Ovary (tissue), 9 donors: ENCODE measurements around the gene ADAMTS12. TPM values are rescaled to one million over a fixed set of nuclear protein-coding genes. Genes with fewer than 3 reads are reported as not detected.
A peak's percentile ranks its signal among the peaks of the same experiment; 100 is the strongest.

Source experiments
- DNase-seq, 5 donors: peaks; one replicate each; pipeline ENCODE4 v3.0.0-alpha.2; 2019 to 2020
- H3K27ac ChIP-seq, 2 donors: fragments of 200-600 bp; one replicate each; pipeline versions ENCODE4 v1.5.1 to v1.8.0; 2019 to 2022
- H3K27me3 ChIP-seq: fragments of 200-600 bp; one replicate; pipeline ENCODE4 v1.8.0; 2022
- H3K36me3 ChIP-seq: fragments of 200-600 bp; sonication (generic); one replicate; pipeline ENCODE4 v1.5.1; 2019
- H3K4me1 ChIP-seq: one replicate; pipeline ENCODE4 v1.8.1; 2013; ENCODE audit warnings: mild to moderate bottlenecking, moderate library complexity; ENCODE audit not compliant: insufficient read depth
- H3K4me3 ChIP-seq: fragments of 200-600 bp; sonication (generic); one replicate; pipeline ENCODE4 v1.5.1; 2017
- H3K9me3 ChIP-seq, 2 donors: fragments of 200-600 bp in 1 of 2; sonication (generic) in 1 of 2; one replicate each; pipeline versions ENCODE4 v1.5.1 to v1.8.1; 2013 to 2019; ENCODE audit warnings: mild to moderate bottlenecking in 1 of 2, moderate library complexity in 1 of 2
- CTCF ChIP-seq, 3 donors: fragments of 450-650 bp in 2 of 3; fragments of 200-600 bp in 1 of 3; IDR thresholded peaks; one replicate each; pipeline versions ENCODE4 v1.5.1 to v1.8.0; 2016 to 2022; ENCODE audit warnings: antibody characterized with exemption in 3 of 3, mild to moderate bottlenecking in 1 of 3
- EP300 ChIP-seq: sonication (generic); formaldehyde crosslinking; IDR thresholded peaks from one replicate; pipeline ENCODE4 v1.6.1; 2017; ENCODE audit warnings: antibody characterized with exemption
- POLR2A ChIP-seq: fragments of 450-650 bp; IDR thresholded peaks from one replicate; pipeline ENCODE4 v1.6.1; 2017; ENCODE audit warnings: antibody characterized with exemption, mild to moderate bottlenecking, moderate library complexity
- WGBS, 3 donors: extraction: QIAGEN DNeasy Blood & Tissue Kit in 1 of 3; methylation state at CpG; one replicate each; pipeline versions ENCODE4 v1.1.5 to v1.1.7; 2013 to 2017; 5-methylcytosine and 5-hydroxymethylcytosine counted together
- intact Hi-C, 4 donors: fragments of 100-400 bp; cut with DNase I; formaldehyde crosslinking; loops; one replicate each; pipeline versions ENCODE4 v1.11.0 to v1.15.1; 2022 to 2023
- polyA plus RNA-seq, 2 donors: library from polyadenylated mRNA; stranded (reverse); fragments of 200-250 nt in 1 of 2; fragments of 350-450 nt in 1 of 2; fragmentation: Illumina TruSeq in 1 of 2; extraction: RNeasy Lipid Tissue Mini Kit (QIAGEN cat#74804) in 1 of 2; gene quantifications; one replicate each; pipeline ENCODE4 v1.2.3, GENCODE V29; 2013 to 2014
- total RNA-seq, 7 donors: library from RNA; depleted of rRNA in 2 of 7; stranded (reverse); fragments of >200 nt in 2 of 7; fragmentation: NEBNext Ultra II Directional in 3 of 7; extraction: Animal tissue kit (Norgen Biotek cat#: 25700) in 3 of 7; gene quantifications; one replicate each; pipeline versions ENCODE4 v1.1.0 to v1.2.4, GENCODE V29; 2016 to 2023
- donor health status: DM: no; HTN: no; CAD: no; lungs with moderate emphysema.
- donor health status: DM: no; HTN: no; CAD: no.
- donor health status: Bipolar disorder and iron deficiency.
- donor health status: DM: yes; HTN: yes; CAD: no.
- donor health status: DM: no; HTN: no; CAD: no.
- donor health status: DM: yes; HTN: yes; CAD: no.

Gene ADAMTS12
- total and polyA plus RNA-seq, 9 donors, result 2.9 to 9.8 (median 5.5) TPM

GRCh38 chr5:33563530-33563929 is 328.3 kb downstream of the ADAMTS12 start:
- intact Hi-C loops, result no loop called here
- H3K9me3 ChIP-seq, result no peaks in the 10 kb centered on the region
- H3K36me3 ChIP-seq, result no peaks in the 10 kb centered on the region
- 44 to 82% (median 78%) methylated on average over 2 of the region's 2 CpGs for WGBS, 3 donors
- no peaks in the 10 kb centered on the region for H3K27me3 ChIP-seq
- no peak for TF ChIP-seq EP300
- TF ChIP-seq CTCF (IDR thresholded peaks at IDR 0.05), result no peak
- no peak for TF ChIP-seq POLR2A
- H3K27ac ChIP-seq, result no peak overlapping the region
- no peak for DNase-seq
- H3K4me1 ChIP-seq, result peaks cover 5% of the 10 kb centered on the region
- H3K4me3 ChIP-seq, result no peak overlapping the region

- intact Hi-C loops, result no loop called here
- no peak for TF ChIP-seq POLR2A
- no peak for TF ChIP-seq EP300
- TF ChIP-seq CTCF (IDR thresholded peaks at IDR 0.05), result no peak
- H3K36me3 ChIP-seq, result no peaks in the 10 kb centered on the region
- no peaks in the 10 kb centered on the region for H3K27me3 ChIP-seq
- H3K4me1 ChIP-seq, result peaks cover 7% of the 10 kb centered on the region
- no peaks in the 10 kb centered on the region for H3K9me3 ChIP-seq
- H3K27ac ChIP-seq, result no peak overlapping the region
- DNase-seq, result no peak
- H3K4me3 ChIP-seq, result no peak overlapping the region
- WGBS, 3 donors, result 40 to 57% (median 56%) methylated on average over 1 of the region's 1 CpG
Measured at GRCh38 chr5:33558489-33558888, 333.3 kb downstream of the ADAMTS12 start.

GRCh38 chr5:33557605-33558004 is 334.2 kb downstream of the ADAMTS12 start:
- DNase-seq, result no peak
- intact Hi-C loops, result no loop called here
- H3K4me3 ChIP-seq, result no peak overlapping the region
- no peak overlapping the region for H3K27ac ChIP-seq
- peaks cover 5% of the 10 kb centered on the region for H3K4me1 ChIP-seq
- H3K36me3 ChIP-seq, result no peaks in the 10 kb centered on the region
- 30 to 55% (median 32%) methylated on average over 3 of the region's 3 CpGs for WGBS, 3 donors
- no peaks in the 10 kb centered on the region for H3K27me3 ChIP-seq
- TF ChIP-seq POLR2A, result no peak
- no peaks in the 10 kb centered on the region for H3K9me3 ChIP-seq

GRCh38 chr5:33556330-33557328 is 335.2 kb downstream of the ADAMTS12 start:
- WGBS, 3 donors, result 20 to 29% (median 27%) methylated on average over 8 of the region's 8 CpGs

More at GRCh38 chr5:33556330-33557328, 335.2 kb downstream of the ADAMTS12 start:
- H3K27me3 ChIP-seq, result no peaks in the 10 kb centered on the region
- no peaks in the 10 kb centered on the region for H3K9me3 ChIP-seq
- TF ChIP-seq CTCF (IDR thresholded peaks at IDR 0.05), result no peak
- H3K4me1 ChIP-seq, result peaks cover 5% of the 10 kb centered on the region
- no peak overlapping the region for H3K27ac ChIP-seq
- no peaks in the 10 kb centered on the region for H3K36me3 ChIP-seq
- H3K4me3 ChIP-seq, result no peak overlapping the region
- DNase-seq, result peak in 4 of 5 donors; percentile 21 to 72 (median 38)
- intact Hi-C loops, result no loop called here
